Calu3 (cell line): ENCODE measurements around the gene PPARG. TPM values are rescaled to one million over a fixed set of nuclear protein-coding genes. Genes with fewer than 3 reads are reported as not detected.

Source experiments
- BruUV-seq: library from RNA; stranded (reverse); fragments of 400-500 nt; replicated peaks from 2 replicates; lab custom pipeline; 2021; lab: Mats Ljungman, UMichigan
- CTCF ChIA-PET: fragments of 300-600 bp; sonication (Branson Sonifier 250); formaldehyde crosslinking; loops from one replicate; lab custom pipeline; 2022; ENCODE audit warnings: antibody characterized with exemption; lab: Charles Lee
- DNase-seq: peaks from one replicate; pipeline ENCODE4 v3.0.0; 2022
- H3K27ac Mint-ChIP-seq: one replicate; pipeline ENCODE4 v1.8.0; 2022; ENCODE audit warnings: mixed read lengths; ENCODE audit not compliant: unreplicated experiment
- H3K27me3 Mint-ChIP-seq: one replicate; pipeline ENCODE4 v1.8.0; 2022; ENCODE audit warnings: mixed read lengths; ENCODE audit not compliant: unreplicated experiment
- H3K36me3 Mint-ChIP-seq: one replicate; pipeline ENCODE4 v1.8.0; 2022; ENCODE audit warnings: mild to moderate bottlenecking, moderate library complexity, mixed read lengths; ENCODE audit not compliant: insufficient read depth, unreplicated experiment
- H3K4me1 Mint-ChIP-seq: one replicate; pipeline ENCODE4 v1.8.0; 2022; ENCODE audit warnings: mild to moderate bottlenecking, low read depth, mixed read lengths; ENCODE audit not compliant: unreplicated experiment
- H3K4me3 Mint-ChIP-seq: one replicate; pipeline ENCODE4 v1.8.0; 2022; ENCODE audit warnings: mild to moderate bottlenecking, low read depth, moderate library complexity, mixed read lengths; ENCODE audit not compliant: unreplicated experiment
- H3K9me3 Mint-ChIP-seq: one replicate; pipeline ENCODE4 v1.8.0; 2022; ENCODE audit warnings: low read depth, mixed read lengths; ENCODE audit not compliant: unreplicated experiment
- intact Hi-C: fragments of 100-400 bp; cut with micrococcal nuclease; formaldehyde crosslinking; loops from one replicate; pipeline ENCODE4 v1.10.0; 2022; ENCODE audit not compliant: unreplicated experiment
- total RNA-seq: library from RNA; stranded (reverse); gene quantifications from 2 replicates; pipeline ENCODE4 v1.2.3, GENCODE V29; 2022
- TF ChIP-seq, protein P1 (sequence below): fragments of 200-600 bp; IDR thresholded peaks from one replicate; pipeline ENCODE4 v1.8.0; 2022; ENCODE audit warnings: antibody characterized with exemption; ENCODE audit not compliant: unreplicated experiment

PPARG gene
- total RNA-seq, 1 experiment from 2014 or later = 85.8 TPM

DNA sequence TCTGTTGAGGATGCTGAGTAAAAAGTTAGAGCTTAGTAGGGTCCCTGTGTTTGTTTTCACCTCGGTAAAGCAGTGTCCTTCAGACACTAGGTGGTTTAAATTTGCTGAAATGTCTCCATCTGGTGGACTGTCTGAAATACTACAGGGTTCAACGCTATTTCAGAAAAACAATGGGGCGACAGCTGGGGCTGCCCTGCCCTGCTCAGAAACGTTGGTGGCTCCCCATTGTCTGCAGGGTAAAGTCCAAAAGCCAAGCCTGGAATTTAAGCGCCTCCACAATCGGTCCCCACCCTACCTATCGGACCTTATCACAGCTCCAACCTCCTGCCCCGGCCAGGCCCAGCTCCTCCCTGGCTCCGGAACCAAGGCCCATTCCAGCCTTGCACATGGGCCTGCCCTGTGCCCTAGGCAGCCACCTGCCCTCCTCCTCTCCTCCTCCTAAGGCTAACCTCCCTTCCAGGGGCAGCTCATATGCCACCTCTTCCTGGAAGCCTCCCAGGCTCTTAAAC is 191.1 kb downstream of the PPARG start:
- intact Hi-C loops = loop anchor here (1.0 to 5.0 kb wide), 6 partner anchors 33 to 345 kb away; partner anchors contain the start of gene PPARG
- Mint-ChIP-seq H3K4me3 (no peak overlapping the region), H3K9me3 (no peaks in the 10 kb centered on the region), H3K4me1 (peaks cover 60% of the 10 kb centered on the region), H3K27me3 (no peaks in the 10 kb centered on the region), H3K27ac (no peak overlapping the region), H3K36me3 (peaks cover 13% of the 10 kb centered on the region)
- TF ChIP-seq, protein P1, sequence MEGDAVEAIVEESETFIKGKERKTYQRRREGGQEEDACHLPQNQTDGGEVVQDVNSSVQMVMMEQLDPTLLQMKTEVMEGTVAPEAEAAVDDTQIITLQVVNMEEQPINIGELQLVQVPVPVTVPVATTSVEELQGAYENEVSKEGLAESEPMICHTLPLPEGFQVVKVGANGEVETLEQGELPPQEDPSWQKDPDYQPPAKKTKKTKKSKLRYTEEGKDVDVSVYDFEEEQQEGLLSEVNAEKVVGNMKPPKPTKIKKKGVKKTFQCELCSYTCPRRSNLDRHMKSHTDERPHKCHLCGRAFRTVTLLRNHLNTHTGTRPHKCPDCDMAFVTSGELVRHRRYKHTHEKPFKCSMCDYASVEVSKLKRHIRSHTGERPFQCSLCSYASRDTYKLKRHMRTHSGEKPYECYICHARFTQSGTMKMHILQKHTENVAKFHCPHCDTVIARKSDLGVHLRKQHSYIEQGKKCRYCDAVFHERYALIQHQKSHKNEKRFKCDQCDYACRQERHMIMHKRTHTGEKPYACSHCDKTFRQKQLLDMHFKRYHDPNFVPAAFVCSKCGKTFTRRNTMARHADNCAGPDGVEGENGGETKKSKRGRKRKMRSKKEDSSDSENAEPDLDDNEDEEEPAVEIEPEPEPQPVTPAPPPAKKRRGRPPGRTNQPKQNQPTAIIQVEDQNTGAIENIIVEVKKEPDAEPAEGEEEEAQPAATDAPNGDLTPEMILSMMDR = peak; percentile 70
- BruUV-seq = no TSS peak
- DNase-seq = peak; percentile 35
- CTCF ChIA-PET = interaction anchor here (0.7 to 2.3 kb wide), 21 partner anchors 10 to 533 kb away, joined by 3 to 20 read pairs (median 4); partner anchors contain the start of gene PPARG

DNA sequence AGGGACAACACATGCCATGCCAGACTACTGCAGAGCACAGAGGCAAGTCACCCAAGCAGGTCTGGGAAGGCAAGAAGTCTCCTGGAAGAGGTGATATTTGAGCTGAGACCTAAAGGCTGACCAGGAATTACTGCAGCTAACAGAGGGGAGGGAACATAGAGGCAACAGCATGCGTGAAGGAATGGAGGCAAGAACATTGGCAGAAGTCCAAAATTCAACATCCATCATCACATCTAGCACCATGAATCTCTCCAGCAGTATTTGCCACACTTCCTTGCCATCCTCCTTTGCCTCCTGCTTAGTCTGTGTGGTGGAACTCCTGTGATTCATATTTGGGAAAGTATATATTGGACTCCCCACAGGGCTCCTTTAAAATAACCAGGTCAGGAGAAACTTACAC is 194.5 kb downstream of the PPARG start:
- Mint-ChIP-seq H3K27me3 (no peaks in the 10 kb centered on the region), H3K27ac (no peak overlapping the region), H3K4me1 (peaks cover 55% of the 10 kb centered on the region), H3K36me3 (peaks cover 21% of the 10 kb centered on the region), H3K9me3 (no peaks in the 10 kb centered on the region), H3K4me3 (peak overlapping the region; percentile 83)
- CTCF ChIA-PET = interaction anchor here (1.0 to 2.4 kb wide), 3 partner anchors 296 to 348 kb away, joined by 3 to 7 read pairs (median 3); no protein-coding TSS in a partner anchor
- no TSS peak for BruUV-seq
- TF ChIP-seq, protein P1 = no peak
- DNase-seq = no peak
- intact Hi-C loops = loop anchor here (5.0 kb wide), 2 partner anchors 36 to 196 kb away; partner anchors contain the start of gene PPARG

DNA sequence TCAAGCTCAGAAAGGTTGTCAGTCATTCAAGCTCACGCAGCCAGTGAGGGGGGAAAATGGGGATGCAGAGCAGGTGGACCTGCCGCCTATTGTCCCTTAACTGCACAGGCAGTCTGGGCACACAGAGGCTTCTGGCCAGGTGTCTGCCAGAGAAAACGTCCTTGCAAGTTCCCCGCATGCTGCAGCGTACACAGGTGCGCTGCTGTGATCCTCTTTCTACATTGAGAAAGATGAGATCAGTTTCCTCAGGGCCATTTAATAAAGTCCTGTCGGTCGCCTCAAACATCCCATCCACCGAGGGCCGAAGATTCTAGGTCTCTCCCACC is 195.0 kb downstream of the PPARG start:
- peaks cover 21% of the 10 kb centered on the region for H3K36me3 Mint-ChIP-seq
- CTCF ChIA-PET = interaction anchor here (0.7 to 2.4 kb wide), 7 partner anchors 12 to 349 kb away, joined by 3 to 7 read pairs (median 3); partner anchors contain the start of gene MKRN2OS
- intact Hi-C loops = loop anchor here (2.0 to 5.0 kb wide), 3 partner anchors 37 to 197 kb away; partner anchors contain the start of genes MKRN2OS and PPARG
- H3K4me1 Mint-ChIP-seq = peaks cover 55% of the 10 kb centered on the region
- peak overlapping the region; percentile 69 for H3K27ac Mint-ChIP-seq
- H3K9me3 Mint-ChIP-seq = no peaks in the 10 kb centered on the region
- TF ChIP-seq, protein P1 = no peak
- H3K4me3 Mint-ChIP-seq = peak overlapping the region; percentile 83
- H3K27me3 Mint-ChIP-seq = no peaks in the 10 kb centered on the region
- no peak for DNase-seq
- TSS peak; percentile 66 for BruUV-seq

Other genes starting within 250 kb of the PPARG start
- 0.22 and 0.28 TPM in 2 replicates for gene TIMP4, start 130.2 kb upstream of the PPARG start, total RNA-seq
- gene TSEN2, start 195.4 kb downstream of the PPARG start, total RNA-seq = 26.7 and 32.0 TPM in 2 replicates